Measurements from ENCODE around the gene ADORA2A. TPM values are rescaled to one million over a fixed set of nuclear protein-coding genes. Genes with fewer than 3 reads are reported as not detected.
A peak's percentile ranks its signal among the peaks of the same experiment; 100 is the strongest.

Gene ADORA2A
- total RNA-seq, 1 donor, result 3.9 TPM

DNA sequence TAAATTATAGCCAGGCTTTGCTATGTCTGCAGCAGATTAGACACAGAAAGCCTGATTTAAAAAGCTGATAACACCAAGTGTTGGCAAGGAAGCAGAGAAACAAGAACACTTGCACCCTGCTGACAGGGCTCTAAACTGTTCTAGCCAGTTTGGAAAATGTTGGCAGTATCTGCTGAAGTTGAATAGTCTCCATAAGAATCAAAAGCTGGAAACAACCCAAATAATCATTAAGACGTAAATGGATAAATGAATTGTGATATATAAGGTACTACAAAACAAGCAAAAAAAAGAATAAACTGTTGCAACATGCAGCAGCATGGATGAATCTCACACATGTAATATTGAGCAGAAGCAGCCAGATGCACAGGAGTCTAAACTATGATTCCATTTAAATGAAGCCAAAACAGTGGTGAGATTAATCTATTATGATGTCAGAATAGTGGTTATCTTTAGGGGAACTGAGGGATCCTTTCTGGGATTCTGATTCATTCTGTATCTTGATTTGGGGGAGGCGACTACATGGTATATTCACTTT is 40.4 kb upstream of the ADORA2A start:
- no peak overlapping the region for H3K4me3 ChIP-seq (ENCODE audit: low read depth, low read length)
- no peak for DNase-seq (ENCODE audit: low read depth)
- TF ChIP-seq, protein P1, sequence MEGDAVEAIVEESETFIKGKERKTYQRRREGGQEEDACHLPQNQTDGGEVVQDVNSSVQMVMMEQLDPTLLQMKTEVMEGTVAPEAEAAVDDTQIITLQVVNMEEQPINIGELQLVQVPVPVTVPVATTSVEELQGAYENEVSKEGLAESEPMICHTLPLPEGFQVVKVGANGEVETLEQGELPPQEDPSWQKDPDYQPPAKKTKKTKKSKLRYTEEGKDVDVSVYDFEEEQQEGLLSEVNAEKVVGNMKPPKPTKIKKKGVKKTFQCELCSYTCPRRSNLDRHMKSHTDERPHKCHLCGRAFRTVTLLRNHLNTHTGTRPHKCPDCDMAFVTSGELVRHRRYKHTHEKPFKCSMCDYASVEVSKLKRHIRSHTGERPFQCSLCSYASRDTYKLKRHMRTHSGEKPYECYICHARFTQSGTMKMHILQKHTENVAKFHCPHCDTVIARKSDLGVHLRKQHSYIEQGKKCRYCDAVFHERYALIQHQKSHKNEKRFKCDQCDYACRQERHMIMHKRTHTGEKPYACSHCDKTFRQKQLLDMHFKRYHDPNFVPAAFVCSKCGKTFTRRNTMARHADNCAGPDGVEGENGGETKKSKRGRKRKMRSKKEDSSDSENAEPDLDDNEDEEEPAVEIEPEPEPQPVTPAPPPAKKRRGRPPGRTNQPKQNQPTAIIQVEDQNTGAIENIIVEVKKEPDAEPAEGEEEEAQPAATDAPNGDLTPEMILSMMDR (IDR thresholded peaks at IDR 0.05; ENCODE audit: insufficient read depth, low read depth, low read length), result no peak

DNA sequence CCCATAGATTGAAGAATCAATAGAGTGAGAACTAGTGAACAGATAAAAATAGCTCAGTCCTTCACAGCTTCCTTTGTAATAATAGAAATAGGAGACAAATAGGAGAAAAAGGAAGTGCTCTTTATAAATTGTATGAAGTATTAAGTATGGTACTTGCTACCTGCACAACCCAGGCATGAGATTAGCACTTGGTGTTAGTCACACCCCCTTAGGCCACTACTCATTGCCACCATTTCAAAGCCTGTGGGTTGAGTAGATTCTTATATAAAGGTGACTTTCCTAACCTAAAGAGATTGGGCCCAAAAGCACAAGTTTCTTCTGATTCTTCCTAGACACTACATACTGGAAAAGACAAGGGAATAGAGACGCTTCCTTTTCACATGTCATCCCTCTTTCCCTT is 37.7 kb upstream of the ADORA2A start:
- no peak overlapping the region for H3K4me3 ChIP-seq (ENCODE audit: low read depth, low read length)
- no peak for DNase-seq (ENCODE audit: low read depth)
- TF ChIP-seq, protein P1 (IDR thresholded peaks at IDR 0.05; ENCODE audit: insufficient read depth, low read depth, low read length), result no peak

DNA sequence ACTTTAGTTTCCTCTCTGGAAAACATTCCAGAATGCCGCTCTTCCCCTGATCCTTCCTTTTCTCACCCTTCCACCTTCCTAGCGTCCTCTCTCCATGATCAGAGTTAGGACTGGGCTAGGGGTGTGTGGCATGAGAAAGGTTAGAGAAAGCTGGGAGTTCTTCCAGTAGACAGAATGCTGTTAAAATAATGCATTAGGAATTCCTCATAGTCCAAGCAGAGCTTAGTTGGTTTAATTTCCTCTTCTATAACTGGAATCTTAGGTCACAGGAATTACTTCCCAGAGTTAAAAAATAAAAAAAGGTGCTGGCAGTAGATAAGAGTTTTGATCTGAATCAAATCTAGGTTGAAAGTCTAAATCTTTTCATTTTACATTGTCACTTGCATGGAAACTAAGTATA is 37.2 kb upstream of the ADORA2A start:
- H3K4me3 ChIP-seq (ENCODE audit: low read depth, low read length), result no peak overlapping the region
- DNase-seq (ENCODE audit: low read depth), result no peak
- TF ChIP-seq, protein P1 (IDR thresholded peaks at IDR 0.05; ENCODE audit: insufficient read depth, low read depth, low read length), result no peak

DNA sequence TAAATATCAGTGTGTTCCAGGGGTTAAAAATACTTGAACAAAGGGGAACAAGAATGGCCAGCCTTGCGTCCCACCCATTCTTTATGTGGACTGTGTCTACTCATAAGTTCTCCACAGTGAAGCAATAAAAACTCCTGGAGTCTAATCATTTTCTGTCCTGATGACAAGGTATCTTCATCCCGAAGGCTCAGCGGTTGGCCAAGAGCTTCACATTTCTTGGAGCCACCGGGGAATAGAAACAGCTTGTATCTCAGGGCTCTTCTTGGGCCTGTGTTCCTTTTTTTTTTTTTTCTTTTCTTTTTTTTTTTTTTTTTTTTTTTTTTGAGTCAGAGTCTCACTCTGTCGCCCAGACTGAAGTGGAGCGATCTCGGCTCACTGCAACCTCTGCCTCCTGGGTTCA is 36.8 kb upstream of the ADORA2A start:
- H3K4me3 ChIP-seq (ENCODE audit: low read depth, low read length), result no peak overlapping the region
- TF ChIP-seq, protein P1 (IDR thresholded peaks at IDR 0.05; ENCODE audit: insufficient read depth, low read depth, low read length), result no peak
- DNase-seq (ENCODE audit: low read depth), result peak; percentile 32

DNA sequence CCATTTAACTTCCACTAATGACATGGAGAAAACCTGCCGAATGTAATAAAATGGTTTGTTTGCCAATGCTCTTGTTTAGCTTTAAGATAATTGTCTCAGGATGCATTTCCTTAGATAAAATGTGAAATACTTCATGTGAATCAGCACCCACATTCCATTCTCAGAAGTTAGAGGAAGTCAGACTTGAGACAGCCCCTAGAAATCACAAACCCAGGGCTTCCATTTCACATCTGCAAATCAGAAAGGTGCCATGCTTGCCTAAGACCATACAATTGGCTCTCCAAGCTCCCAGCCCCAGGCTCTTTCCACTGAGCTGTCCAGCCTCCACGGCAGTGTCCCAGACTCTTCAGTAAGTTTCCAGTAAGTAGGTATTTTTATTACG is 35.6 kb upstream of the ADORA2A start:
- TF ChIP-seq, protein P1 (IDR thresholded peaks at IDR 0.05; ENCODE audit: insufficient read depth, low read depth, low read length), result no peak
- peak; percentile 78 for DNase-seq (ENCODE audit: low read depth)
- H3K4me3 ChIP-seq (ENCODE audit: low read depth, low read length), result no peak overlapping the region

DNA sequence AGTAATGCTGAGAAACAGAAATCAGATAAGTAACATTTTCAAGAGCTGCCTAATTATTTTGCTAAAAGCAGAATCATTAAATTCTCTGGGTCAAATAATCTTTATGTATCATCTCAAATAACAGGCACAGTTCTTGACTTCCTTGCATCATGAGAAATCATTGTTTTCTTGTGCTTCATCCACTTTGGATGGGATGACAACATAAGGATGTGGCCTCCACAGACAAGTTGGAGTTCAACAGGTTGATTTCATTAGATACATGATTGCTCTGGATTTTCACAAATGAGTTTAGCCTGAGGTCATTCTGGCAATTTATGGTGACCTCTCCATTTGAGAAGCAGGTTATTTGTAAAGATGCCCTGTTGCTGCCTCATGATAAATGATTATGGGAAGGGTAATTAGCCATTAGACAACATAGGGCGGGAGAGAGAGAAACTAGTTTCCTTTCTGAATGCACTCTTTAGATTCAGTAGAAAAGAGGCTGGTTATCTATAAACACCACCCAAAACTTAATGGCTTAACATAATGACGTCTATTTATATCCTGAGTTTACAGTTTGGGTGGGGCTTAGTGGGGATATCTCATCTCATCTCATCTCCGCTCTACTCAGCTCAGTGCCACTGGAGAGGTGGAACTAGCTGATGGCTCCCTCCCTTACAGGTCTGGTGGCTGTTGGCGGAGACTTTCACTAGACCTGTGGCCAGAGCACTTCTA is 35.0 kb upstream of the ADORA2A start:
- peak; percentile 35 for DNase-seq (ENCODE audit: low read depth)
- H3K4me3 ChIP-seq (ENCODE audit: low read depth, low read length), result no peak overlapping the region
- TF ChIP-seq, protein P1 (IDR thresholded peaks at IDR 0.05; ENCODE audit: insufficient read depth, low read depth, low read length), result no peak

Measured in fibroblast of villous mesenchyme (primary cell).